Measurements from ENCODE around the gene SP1. TPM values are rescaled to one million over a fixed set of nuclear protein-coding genes. Genes with fewer than 3 reads are reported as not detected.

Gene SP1
- total RNA-seq, 4 donors from 2014 or later: 56.1 to 83.4 (median 67.8) TPM

DNA sequence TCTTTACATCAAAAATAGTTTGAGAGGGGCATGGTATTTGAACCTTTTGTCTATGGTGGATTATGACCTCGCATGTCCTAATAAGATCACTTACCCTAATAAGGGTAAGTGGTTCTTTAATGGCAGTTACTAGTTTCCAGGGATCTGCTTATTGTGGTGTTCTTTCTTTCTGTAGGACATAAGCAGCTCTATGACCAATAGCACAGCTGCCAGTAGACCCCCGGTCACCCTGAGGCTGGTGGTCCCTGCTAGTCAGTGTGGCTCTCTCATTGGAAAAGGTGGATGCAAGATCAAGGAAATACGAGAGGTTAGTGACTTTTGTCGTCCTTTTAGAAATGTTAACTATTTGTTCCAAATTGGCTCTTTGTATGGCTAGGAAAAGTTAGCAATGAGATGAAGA is 79.1 kb downstream of the SP1 start:
- no peak for DNase-seq
- TF ChIP-seq POLR2A (IDR thresholded peaks at IDR 0.05): no peak
- TF ChIP-seq, protein P1, sequence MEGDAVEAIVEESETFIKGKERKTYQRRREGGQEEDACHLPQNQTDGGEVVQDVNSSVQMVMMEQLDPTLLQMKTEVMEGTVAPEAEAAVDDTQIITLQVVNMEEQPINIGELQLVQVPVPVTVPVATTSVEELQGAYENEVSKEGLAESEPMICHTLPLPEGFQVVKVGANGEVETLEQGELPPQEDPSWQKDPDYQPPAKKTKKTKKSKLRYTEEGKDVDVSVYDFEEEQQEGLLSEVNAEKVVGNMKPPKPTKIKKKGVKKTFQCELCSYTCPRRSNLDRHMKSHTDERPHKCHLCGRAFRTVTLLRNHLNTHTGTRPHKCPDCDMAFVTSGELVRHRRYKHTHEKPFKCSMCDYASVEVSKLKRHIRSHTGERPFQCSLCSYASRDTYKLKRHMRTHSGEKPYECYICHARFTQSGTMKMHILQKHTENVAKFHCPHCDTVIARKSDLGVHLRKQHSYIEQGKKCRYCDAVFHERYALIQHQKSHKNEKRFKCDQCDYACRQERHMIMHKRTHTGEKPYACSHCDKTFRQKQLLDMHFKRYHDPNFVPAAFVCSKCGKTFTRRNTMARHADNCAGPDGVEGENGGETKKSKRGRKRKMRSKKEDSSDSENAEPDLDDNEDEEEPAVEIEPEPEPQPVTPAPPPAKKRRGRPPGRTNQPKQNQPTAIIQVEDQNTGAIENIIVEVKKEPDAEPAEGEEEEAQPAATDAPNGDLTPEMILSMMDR (IDR thresholded peaks at IDR 0.05): no peak
- Histone ChIP-seq H3K36me3 (peaks cover 0 to 100% (median 3%) of the 10 kb centered on the region in 3 donors), H3K27ac (no peak overlapping the region), H3K27me3 (no peaks in the 10 kb centered on the region), H3K4me1 (peaks cover 0 to 14% (median 0%) of the 10 kb centered on the region in 4 donors), H3K4me3 (no peak overlapping the region), H3K9me3 (no peaks in the 10 kb centered on the region)

DNA sequence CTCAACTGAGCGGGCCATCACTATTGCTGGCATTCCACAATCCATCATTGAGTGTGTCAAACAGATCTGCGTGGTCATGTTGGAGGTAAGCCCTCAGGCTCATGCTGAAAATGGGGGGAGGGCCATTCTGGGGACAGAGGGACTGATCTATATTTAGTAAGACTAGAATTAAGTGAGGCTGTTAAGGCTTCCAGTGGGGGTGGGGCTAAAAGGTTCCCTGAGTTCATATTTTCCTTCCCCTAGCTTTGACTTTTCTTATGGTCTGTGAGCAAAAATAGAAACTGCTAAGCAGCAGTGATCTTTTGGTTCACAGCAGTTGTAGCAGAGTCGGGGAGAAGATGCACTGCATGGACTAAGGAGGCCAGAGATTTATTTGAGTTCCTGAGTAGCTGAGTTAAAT is 81.1 kb downstream of the SP1 start:
- no peaks in the 10 kb centered on the region for H3K9me3 ChIP-seq
- H3K4me3 ChIP-seq: no peak overlapping the region
- TF ChIP-seq POLR2A (IDR thresholded peaks at IDR 0.05): no peak
- TF ChIP-seq, protein P1 (IDR thresholded peaks at IDR 0.05): no peak
- H3K27me3 ChIP-seq: no peaks in the 10 kb centered on the region
- peaks cover 0 to 7% (median 0%) of the 10 kb centered on the region in 4 donors for H3K4me1 ChIP-seq
- H3K36me3 ChIP-seq: peaks cover 0 to 100% (median 3%) of the 10 kb centered on the region in 3 donors
- no peak overlapping the region for H3K27ac ChIP-seq
- no peak for DNase-seq

DNA sequence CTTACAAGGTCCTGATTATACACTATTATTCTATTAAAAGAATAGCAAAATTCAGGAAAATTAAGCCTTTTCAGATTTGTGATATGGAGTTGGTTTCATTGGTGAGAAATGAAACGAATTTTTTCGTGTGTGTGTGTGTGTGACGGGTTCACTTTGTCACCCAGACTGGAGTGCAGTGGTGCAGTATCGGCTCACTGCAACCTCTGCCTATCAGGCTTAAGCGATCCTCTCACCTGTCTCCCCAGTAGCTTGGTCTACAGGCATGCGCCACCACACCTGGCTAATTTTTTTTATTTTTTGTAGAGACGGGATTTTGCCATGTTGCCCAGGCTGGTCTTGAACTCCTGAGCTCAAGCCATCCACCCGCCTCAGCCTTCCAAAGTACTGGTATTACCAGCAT is 81.6 kb downstream of the SP1 start:
- Histone ChIP-seq H3K27ac (no peak overlapping the region), H3K9me3 (no peaks in the 10 kb centered on the region), H3K4me1 (peaks cover 0 to 7% (median 0%) of the 10 kb centered on the region in 4 donors), H3K36me3 (peaks cover 0 to 100% (median 3%) of the 10 kb centered on the region in 3 donors), H3K4me3 (no peak overlapping the region), H3K27me3 (no peaks in the 10 kb centered on the region)
- TF ChIP-seq, protein P1 (IDR thresholded peaks at IDR 0.05): no peak
- TF ChIP-seq POLR2A (IDR thresholded peaks at IDR 0.05): no peak
- DNase-seq: no peak

DNA sequence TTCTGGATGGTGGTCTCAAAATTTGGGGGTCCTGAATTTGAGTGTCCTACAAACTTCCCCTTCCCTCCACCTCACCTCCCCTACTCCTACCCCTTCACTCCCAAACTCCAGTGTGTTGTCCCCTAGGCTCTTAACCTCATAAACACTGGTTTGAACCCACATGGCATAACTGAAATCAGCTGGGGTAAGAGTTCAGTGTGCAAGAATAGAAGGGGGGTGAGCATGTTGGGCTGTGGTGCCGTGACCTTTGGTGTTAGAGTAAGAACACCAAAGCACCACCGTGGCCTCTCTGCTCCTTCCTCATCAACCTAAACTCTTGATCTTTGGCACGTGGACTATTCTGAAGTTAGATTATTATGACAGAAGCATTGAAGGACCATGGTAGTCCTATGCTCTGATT is 83.0 kb downstream of the SP1 start:
- H3K27me3 ChIP-seq: no peaks in the 10 kb centered on the region
- no peak overlapping the region for H3K27ac ChIP-seq
- no peak overlapping the region for H3K4me3 ChIP-seq
- peaks cover 0 to 7% (median 0%) of the 10 kb centered on the region in 4 donors for H3K4me1 ChIP-seq
- no peak for TF ChIP-seq POLR2A (IDR thresholded peaks at IDR 0.05)
- TF ChIP-seq, protein P1 (IDR thresholded peaks at IDR 0.05): no peak
- H3K36me3 ChIP-seq: peaks cover 0 to 100% (median 3%) of the 10 kb centered on the region in 3 donors
- no peaks in the 10 kb centered on the region for H3K9me3 ChIP-seq
- DNase-seq: no peak

DNA sequence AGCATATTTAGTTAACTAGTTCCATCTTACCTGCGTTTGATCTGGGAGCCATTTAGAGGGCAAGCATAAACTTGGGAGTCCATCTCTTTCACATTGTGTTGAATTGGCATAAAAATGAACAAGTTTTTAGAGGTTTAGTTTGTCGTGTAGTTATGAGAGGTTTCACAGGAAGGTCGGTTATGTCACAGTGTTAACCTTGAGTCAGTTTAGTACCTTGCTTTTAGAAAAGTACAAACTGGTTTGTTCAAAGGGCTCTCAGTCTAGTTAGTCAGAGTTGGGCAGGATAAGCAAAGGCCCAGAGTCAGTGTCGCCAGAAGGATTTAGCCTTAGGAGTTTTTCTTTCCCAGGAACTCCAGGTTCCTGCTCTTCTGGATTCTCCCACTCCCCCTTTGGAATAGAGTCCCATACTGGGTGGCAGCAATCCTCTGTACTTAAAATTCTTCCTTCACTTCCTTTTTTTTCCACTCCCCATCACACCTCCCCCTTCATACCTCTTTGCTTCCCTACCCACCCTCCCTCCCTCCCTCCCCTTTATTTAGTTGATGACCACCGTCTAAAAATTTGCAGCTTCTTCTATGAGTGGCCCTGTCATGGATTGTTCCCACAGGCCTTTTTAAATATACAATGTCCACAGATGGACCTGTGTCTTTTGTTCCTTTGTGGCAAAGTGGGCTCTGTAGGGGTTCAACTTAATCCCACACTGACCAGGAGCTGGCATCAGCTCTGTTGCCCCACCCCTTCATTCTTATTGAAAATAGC is 84.0 kb downstream of the SP1 start:
- TF ChIP-seq, protein P1 (IDR thresholded peaks at IDR 0.05): no peak
- no peak for TF ChIP-seq POLR2A (IDR thresholded peaks at IDR 0.05)
- Histone ChIP-seq H3K4me1 (peaks cover 0 to 7% (median 0%) of the 10 kb centered on the region in 4 donors), H3K4me3 (no peak overlapping the region), H3K27me3 (no peaks in the 10 kb centered on the region), H3K9me3 (no peaks in the 10 kb centered on the region), H3K36me3 (peaks cover 0 to 100% (median 3%) of the 10 kb centered on the region in 3 donors), H3K27ac (no peak overlapping the region)
- DNase-seq: no peak
